Astrocyte of the spinal cord (primary cell): Measurements from ENCODE around the gene CAND1.

Source experiments
- DNase-seq: peaks from one replicate; pipeline ENCODE4 v3.0.0; 2011; ENCODE audit warnings: low read depth, low spot score
- H3K4me3 ChIP-seq: 2 replicates; pipeline ENCODE4 v1.5.1; 2011; ENCODE audit warnings: low read depth, mild to moderate bottlenecking, low read length, moderate library complexity
- CTCF ChIP-seq: IDR thresholded peaks from 2 replicates; pipeline ENCODE4 v1.5.1; 2012; ENCODE audit warnings: low read depth, mild to moderate bottlenecking, low read length, inconsistent platforms
- in situ Hi-C: cut with HindIII; loops from 2 replicates; pipeline ENCODE4 v1.10.0; 2017; ENCODE audit warnings: low sequenced_read_pairs

The CAND1 gene

GRCh38 chr12:67241482-67241881 is 27.7 kb upstream of the CAND1 start:
- no peak overlapping the region for H3K4me3 ChIP-seq
- TF ChIP-seq CTCF: no peak
- in situ Hi-C loops: no loop called here
- no peak for DNase-seq

- in situ Hi-C loops: no loop called here
- no peak overlapping the region for H3K4me3 ChIP-seq
- no peak for TF ChIP-seq CTCF
- DNase-seq: no peak
These were observed 25.9 kb upstream of the CAND1 start for GRCh38 chr12:67243260-67243659.

- H3K4me3 ChIP-seq: no peak overlapping the region
- in situ Hi-C loops: no loop called here
- no peak for TF ChIP-seq CTCF
- no peak for DNase-seq
These were observed 23.6 kb upstream of the CAND1 start for GRCh38 chr12:67245571-67245970.

- H3K4me3 ChIP-seq: no peak overlapping the region
- no peak for TF ChIP-seq CTCF
- in situ Hi-C loops: no loop called here
- no peak for DNase-seq
These were observed 18.1 kb upstream of the CAND1 start for GRCh38 chr12:67251012-67251411.

- in situ Hi-C loops: no loop called here
- no peak for TF ChIP-seq CTCF
- no peak overlapping the region for H3K4me3 ChIP-seq
- DNase-seq: no peak
These were observed 14.7 kb upstream of the CAND1 start for GRCh38 chr12:67254372-67255026.

GRCh38 chr12:67256649-67257048 is 12.5 kb upstream of the CAND1 start:
- in situ Hi-C loops: no loop called here
- TF ChIP-seq CTCF: no peak
- no peak for DNase-seq
- no peak overlapping the region for H3K4me3 ChIP-seq
